Kidney glomerular epithelial cell (primary cell): ENCODE results near the gene PROSER3.

Source experiments
- DNase-seq: peaks from one replicate; lab custom pipeline; 2025; lab: John Stamatoyannopoulos, UW

The PROSER3 gene

DNA sequence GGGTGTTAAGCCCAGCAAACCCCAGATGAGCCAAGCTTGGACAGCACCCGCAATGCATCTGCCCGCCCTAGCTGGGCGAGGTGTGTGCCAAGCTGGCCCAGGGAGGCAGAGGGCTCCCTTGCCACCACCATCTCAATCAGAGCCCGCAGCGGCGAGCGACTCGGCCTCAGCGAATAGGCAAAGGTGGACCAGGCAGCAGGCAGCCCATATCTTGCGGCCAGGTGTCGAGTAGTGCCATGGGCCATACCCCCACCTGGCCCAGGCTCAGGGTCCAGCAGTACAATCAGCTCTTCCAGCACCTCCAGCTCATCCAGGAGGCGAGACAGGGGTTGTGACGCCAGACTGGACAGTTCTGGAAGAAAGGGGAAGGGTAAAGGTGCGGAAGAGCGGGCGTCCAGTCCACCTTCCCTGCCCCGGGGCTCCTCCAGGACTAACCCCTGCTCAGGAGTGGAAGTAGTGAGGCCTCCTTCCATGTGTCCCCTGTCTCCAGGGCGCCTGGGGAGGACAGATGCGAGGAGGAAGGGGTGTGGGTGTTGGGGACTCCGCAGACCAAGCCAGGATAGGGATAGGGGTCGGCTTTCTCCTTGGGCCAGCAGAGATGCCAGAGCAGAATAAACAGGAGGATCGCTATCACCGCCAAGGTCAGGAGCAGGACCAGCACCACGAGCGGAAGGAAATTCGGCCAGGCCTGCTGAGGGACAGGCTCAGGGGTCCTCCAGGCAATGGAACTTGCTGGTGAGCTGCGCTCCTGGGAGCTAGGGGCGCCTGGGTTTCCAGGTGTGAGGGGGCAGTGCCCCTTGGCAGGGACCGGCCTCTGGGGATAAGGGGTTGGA, 18.5 kb upstream of the PROSER3 start:
- DNase-seq = no peak

DNA sequence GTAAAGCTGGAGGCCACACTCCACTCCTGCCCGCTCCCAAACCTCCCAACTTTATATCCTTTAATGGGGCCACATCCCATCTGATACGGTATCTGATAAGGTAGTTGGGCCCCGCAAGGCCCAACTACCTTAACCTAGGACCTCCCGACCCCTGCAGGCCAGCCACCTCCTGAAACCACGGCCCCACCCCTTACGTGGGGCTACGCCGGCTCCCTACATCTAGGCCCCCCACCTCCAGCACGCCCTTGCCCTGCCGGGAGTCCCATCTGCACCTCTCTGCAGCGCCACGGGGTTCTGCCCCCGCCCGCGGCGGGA, 17.9 kb upstream of the PROSER3 start:
- DNase-seq = no peak

DNA sequence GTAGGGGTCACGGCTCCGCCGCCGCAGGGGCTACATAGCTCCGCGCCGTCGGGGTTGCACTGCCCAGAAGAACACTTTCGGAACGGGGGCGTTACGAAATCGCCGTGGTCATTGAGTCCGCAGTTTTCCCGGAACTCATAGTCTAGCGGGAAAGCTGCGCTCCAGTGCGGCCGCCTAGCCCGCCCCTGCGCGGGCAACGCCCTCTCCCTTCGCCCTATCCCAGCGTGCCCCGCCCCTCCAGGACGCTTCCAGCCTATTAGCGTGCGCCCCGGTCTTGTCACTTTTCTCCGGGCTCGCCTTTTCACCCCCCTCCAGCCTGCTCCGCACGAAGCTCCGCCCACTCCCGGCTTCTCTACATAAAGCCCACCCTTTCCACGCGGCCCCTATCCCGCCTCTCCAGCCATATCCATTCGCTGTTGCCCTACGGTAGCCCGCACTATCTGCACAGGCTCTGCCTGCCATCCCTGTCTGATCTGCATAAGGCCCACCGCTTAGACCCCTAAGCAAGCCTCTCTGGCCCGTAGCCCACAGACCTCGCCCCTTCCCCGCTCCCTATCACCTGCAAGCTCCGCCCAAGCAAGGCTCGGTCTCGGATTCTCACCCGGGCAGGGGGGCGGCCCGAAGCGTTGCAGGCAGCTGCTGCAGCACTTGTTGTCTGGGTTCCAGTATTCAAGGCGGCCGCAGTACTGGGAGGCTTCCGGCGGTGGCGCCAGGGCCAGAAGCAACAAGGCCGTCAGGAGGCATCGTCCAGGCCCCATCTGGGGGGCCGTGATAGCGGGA, 17.4 kb upstream of the PROSER3 start:
- DNase-seq = peak; percentile 86

DNA sequence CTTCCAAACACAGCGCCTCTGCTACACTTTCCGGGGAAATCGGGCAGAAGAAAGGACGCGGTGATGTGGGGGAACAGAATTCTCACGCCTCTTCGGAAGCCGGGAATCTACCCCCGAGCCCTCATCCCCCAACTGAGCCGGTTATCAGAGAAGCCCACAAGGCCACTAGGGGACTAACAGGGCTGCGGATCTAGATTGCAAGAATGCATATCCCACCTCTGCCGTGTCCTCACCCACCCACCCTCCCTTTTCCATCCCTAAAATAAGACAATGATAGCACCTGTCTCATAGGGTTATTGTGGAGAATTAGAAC, 16.8 kb upstream of the PROSER3 start:
- DNase-seq = no peak

DNA sequence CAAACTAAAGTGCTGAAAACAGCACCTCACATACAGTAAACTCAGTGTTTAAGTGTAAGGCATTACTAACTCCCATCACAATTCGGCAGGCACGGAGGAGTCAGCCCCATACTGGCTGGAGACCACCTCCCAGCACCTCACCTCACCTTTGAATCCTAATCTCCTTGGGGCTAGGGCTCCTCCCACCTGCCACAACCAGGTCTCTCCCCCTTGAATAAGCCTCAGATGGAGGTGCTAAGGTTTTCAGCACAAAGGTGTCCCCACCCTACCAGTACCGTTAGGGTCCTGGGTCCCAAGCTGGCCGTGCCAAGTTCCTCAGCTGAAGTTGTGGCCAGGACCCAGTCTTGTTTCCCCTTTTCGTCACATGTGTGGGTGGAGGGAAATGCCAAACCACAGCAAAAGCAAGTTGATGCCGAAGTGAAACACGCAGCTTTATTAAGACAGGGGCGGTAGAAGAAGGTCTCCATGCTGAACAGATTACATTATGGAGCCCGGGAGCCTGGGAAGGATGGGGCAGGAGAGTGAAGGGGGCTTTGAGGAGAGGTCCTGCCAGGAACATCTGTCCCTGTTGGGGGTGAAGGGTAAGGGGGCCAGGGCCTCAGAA, 15.8 kb upstream of the PROSER3 start, which contains the start of gene IGFLR1:
Gene IGFLR1 (minus strand): TSS at position 332 of the 604 bp plus-strand sequence. CDS start 1,272 bp downstream, outside the sequence.
- no peak for DNase-seq

DNA sequence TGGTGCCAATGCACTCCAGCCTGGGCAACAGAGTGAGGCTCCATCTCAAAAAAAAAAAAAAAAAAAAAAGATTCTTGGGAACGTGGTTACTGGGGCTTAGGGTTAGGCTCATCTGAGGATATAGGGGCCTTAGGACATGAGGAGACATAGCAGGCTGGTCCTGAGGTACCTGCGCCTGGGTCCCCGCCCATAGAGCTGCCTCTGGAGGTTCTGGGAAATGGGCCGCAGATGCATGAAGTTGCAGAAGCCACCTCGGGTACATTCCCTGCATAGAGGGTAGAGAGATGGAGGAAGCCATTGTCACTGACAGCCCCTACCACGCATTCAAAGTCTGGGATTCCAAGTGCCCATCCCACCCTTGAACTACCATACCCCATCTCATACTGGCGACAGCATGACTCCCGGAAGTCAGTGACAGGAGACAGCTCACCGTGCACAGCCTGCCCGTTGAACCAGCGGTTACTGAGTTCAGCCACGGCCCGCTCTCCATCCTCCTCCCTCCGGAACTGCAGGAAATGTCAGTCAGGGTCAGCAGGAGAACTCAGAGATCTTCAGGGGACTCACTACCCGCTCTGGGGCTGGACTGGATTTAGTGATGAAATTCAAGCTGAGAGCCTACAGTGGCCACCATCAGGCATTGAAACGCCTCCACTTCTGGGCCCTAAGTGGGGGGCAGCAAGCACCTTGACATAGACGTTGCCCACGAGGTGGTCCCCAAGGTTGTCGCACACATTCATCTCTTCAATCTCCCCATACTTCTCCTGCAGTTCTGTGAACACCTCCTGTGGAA, 14.1 kb upstream of the PROSER3 start:
- DNase-seq = no peak

DNA sequence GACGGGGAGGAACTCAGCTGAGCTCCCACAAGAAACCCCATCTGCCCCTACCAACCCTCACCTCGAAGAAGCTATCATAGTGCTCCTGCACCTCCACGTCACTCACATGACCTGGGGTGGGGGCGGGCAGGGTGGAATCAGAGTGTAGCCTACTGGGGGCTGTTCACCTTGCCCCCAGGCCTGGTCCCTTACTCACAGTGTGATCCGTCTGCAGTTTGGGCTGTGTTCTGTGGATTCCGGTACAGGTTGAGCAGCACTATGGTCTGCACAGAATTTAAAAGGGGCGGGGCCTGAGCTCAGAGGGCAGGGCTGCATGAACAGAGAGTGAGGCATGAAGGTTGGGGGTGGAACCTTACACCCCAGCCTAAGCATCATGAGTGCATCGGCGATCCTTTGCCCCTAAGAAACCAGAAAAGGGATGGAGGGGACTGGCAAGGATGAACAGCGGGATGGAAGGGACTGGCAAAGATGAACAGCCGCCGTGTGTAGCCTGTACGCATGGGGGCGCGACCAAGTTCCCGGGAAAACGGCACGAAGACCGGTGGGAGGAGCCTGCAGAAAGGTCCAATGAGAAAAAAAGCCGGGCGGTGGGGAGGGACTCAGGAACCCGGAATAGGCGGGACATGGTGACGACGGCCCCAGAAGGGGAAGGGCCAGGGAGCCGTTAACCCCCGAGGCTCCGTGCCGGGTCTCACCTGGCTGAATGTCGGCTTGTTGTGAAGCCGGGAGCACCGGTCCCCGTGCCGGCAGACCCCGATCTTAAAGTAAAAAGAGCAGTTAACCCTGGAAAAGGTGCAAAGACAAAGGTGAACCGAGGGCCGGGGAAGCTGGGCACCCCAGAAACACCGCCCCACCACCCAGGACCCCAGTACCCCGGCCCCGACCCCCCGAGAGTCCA, 13.3 kb upstream of the PROSER3 start:
- peak; percentile 89 for DNase-seq

DNA sequence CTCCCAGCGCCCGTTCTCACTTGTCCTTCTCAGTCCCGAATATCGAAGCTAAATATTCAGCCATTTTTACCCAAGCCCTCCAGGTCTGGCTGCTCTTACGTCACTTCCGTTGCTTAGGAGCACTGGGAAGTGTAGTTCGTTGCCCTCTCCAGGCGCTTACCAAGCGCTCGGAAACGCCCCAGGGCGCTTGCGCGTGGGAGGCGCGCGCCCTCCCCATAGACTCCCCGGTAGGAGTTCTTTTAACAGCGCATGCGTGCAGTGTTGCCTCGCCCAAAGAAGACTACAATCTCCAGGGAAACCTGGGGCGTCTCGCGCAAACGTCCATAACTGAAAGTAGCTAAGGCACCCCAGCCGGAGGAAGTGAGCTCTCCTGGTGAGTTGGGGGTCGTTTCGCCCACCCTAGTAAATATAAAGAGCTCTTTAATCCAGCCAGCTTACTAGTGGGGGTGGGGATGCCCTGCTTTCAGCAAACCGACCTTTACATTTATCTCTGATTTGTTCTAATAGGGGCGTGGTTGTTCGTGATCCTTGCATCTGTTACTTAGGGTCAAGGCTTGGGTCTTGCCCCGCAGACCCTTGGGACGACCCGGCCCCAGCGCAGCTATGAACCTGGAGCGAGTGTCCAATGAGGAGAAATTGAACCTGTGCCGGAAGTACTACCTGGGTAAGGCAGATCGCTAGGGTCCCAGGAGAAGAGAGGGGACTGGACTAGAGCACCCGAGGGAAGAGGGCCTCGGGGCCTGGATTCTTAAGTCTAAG, 12.5 kb upstream of the PROSER3 start, which contains the start of the genes PSENEN and U2AF1L4:
Gene PSENEN (plus strand): TSS at position 324 of the 759 bp plus-strand sequence. CDS start 280 bp downstream, at position 604.
Gene U2AF1L4 (minus strand): TSS at position 91 of the 759 bp plus-strand sequence. CDS start 27 bp downstream, at position 64.
- peak; percentile 98 for DNase-seq

DNA sequence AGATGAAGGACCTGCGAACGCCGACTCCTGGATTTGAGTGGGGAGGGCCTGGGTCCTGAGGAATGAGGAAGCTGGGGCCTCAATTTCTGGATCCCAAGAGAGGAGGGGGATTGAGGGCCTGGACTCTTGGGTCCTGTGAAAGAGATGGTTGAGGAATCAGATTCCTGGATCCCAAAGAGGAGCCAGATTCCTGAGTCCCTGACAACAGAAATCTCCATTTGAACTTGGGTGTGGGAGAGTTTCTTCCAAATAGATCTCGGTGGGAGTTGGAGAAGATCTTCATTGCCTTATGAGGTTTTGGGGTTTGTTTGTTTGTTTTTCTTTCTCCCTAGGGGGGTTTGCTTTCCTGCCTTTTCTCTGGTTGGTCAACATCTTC, 11.9 kb upstream of the PROSER3 start:
- no peak for DNase-seq

DNA sequence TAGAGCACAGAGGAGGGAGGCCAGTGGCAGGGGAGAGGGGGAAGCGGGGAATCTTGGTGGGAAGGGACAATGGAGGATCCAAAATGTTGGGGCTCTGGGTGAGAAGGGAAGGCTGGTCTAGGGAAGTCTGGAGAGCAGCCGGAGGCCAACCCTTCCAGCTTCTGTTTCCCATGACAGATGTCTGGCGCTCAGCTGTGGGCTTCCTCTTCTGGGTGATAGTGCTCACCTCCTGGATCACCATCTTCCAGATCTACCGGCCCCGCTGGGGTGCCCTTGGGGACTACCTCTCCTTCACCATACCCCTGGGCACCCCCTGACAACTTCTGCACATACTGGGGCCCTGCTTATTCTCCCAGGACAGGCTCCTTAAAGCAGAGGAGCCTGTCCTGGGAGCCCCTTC, 11.4 kb upstream of the PROSER3 start:
- no peak for DNase-seq

DNA sequence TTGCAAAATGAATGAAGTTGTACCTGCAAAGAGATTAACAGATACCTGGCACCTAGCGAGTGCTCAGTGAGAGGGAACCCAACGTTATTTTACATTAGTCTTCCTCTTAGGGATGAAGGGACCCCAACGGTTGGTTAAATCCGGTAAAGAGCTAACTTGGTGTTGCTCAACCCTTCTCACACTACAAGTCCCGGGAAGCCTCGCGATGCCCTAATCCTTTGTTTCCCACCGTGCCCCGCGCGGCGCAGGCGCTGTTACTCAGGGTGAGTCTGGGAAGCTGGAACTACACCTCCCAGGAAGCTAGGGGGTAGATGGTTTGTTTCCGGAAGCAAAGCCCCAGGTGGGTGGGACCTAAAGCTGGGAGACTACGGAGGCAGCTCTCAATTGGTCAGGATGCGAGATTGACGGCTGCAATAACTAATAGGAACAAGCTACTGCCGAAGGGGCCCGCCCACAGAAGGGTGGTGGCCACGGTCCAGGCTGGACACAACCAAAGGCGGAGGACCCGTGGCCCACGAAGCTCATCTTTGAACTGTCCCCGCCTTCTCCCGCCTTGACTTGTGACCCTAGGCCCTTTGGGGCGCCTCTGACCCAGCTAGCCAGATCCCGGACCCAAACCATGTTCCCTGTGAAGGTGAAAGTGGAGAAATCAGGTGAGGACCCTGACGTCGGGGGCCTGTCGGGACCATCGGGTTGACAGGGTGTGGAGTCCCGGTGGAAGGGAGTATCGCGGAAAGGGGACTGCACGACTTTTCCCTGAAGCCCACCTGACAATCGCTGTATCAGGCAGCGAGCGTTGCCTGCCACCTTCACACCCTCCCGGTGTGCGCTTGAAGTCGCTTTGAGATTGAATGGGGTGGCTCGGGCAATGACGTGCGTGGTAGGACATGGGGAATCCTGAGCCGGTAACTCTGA, 9.6 kb upstream of the PROSER3 start, which contains the start of gene LIN37:
Gene LIN37 (plus strand): TSS at position 471 of the 915 bp plus-strand sequence. CDS start 149 bp downstream, at position 620.
- DNase-seq = peak; percentile 97

DNA sequence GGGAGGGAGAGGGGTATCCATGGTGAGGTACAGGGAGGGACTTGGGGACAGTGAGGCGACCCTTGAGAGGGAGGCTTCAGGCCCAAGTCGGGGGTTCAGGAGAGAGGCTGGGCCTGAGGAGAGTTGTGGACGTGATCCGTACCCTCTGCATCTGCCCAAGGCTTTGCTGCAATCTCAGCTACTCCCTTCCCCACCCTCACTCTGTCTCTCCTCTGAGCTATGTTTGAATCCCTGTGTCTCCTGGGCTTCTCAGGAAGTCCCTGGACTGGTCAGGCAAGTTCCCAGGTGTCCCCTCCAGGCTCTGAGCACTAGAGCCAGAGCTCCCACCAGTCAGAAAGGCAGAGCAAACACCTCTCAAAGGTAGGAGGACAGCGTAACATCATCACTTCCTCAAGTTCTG, 7.8 kb upstream of the PROSER3 start:
- DNase-seq = no peak

DNA sequence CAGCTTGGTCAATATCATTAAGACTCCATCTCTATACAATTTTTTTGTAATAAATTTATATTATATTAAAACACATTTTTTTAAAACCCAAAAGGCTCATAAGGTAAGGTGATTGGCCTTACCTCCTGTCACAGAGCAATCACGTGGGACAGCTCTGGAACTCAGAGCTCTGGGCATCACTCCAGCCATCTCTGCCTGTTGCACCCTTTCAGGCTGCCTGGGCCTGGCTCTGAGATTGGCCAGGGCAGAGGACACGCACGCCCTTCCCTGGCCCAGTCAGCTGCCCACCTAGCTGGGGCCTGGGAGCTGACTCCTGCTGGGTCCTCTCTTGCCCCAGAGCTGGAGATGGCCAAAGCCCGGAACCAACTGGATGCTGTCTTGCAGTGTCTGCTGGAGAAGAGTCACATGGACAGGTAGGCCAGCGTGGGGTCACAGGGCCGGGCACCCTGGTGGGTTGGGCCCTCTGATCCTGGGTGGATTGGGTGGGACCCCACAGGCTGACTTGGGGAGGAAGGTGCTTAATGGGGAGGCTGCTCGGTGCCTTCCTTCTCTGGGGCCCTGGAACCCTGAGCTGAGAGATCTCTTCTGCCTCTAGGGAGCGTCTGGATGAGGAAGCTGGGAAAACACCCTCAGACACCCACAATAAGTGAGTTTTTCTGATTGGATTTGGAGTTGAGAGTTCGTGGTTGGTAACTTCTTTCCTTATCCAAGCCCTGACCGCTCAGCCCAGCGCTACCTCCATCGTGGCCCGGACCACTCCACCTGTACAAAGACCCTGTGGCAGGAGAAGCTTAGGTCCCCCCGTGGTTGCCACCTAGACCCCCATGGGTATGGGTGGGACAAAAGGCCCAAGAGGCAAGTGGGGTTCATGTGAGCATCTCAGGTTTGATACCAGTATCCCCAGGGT, 5.9 kb upstream of the PROSER3 start:
- DNase-seq = no peak

DNA sequence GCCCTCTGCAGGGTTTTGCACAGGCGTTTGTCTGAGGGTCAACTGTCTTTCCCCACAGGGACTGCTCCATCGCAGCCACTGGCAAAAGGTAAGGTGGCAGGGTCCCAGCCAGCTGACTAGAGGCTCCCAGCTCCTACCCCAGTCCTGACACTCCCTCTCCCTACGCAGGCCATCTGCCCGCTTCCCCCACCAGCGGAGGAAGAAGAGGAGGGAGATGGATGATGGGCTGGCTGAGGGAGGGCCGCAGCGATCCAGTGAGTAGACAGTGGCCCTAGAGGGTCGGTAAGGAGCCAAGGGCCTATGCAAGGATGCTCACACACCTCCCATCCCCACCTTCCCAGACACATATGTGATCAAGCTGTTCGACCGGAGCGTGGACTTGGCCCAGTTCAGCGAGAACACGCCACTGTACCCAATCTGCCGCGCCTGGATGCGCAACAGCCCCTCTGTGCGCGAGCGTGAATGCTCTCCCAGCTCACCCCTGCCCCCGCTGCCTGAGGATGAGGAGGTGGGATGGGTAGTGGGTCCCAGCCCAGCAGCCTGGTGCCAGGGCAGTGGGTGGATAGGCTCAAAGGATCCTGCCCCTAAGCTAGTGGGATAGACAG, 5.1 kb upstream of the PROSER3 start:
- no peak for DNase-seq

DNA sequence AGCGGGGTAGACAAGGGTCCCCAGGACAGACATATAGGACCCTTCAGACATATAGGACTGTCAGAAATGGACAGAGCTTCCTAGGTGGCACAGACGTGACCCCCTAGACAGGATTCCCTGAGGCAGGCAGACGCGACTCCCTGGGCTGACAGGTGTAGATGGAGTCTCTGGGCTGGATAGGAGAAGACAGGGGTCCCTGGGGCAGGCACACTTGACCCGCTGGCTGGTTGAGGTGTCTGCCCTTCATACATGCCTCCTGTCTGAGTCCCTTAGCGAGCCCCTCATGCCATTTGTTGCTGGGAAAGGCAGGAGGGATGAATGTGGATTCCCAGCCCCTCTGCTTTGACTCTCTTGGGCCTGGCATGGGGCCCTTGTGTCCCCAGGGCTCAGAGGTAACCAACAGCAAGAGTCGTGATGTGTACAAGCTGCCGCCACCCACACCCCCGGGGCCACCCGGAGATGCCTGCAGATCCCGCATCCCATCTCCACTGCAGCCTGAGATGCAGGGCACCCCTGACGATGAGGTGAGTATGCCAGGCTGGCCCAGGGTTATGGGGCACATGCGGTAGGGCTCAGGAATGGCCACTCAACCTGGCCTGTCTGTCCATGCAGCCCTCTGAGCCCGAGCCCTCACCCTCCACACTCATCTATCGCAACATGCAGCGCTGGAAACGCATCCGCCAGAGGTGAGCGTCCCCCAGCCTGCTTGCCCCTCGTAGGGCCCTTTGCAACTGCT, 4.2 kb upstream of the PROSER3 start:
- no peak for DNase-seq

DNA sequence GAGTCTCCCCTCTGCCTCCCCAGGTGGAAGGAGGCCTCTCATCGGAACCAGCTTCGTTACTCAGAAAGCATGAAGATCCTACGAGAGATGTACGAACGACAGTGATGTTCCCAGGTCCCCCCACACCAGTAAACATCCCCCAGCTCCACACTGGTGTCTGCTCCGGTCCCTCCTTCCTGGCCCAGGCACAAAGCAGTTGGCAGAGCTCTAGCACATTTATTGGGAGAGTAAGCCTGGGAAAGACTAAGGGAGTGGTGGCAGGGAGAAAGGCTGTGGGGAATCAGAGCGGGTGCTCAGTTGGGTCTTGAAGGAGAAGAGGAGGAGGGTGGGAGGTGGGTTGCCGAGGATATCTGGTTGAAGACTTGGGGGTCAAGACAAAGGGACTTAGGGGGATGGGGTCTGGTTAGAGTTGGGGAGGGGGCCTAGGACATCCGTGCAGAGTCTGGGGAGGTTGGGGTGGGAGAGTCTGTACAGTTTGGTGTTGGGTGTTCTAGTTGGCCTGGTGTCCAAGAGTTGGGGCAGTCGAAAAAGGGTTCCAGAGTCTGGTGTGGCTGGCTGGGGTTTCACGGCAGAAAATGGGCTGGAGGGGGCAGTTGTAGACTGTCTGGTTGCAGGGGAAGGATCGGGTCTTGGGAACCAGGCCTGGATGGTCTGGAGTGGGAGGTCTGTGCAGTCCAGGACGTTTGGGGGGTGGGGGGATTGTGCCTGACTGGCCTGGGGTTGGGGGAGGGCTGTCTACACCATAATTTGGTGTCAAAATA, 3.4 kb upstream of the PROSER3 start:
- no peak for DNase-seq
